HG02943 (cell line): ENCODE measurements around the gene FBXL17.
"Not testable (repeated sequence)": the region's sequence is repeated elsewhere in the genome, so short reads cannot be mapped to it uniquely, and the experiment has no call there.

Source experiments
- ATAC-seq: cut with Tn5 transposase; IDR thresholded peaks from one replicate; pipeline ENCODE4 v1.9.1; 2021; ENCODE audit warnings: mild to moderate bottlenecking, low read depth, moderate library complexity; ENCODE audit not compliant: unreplicated experiment

FBXL17 gene

DNA sequence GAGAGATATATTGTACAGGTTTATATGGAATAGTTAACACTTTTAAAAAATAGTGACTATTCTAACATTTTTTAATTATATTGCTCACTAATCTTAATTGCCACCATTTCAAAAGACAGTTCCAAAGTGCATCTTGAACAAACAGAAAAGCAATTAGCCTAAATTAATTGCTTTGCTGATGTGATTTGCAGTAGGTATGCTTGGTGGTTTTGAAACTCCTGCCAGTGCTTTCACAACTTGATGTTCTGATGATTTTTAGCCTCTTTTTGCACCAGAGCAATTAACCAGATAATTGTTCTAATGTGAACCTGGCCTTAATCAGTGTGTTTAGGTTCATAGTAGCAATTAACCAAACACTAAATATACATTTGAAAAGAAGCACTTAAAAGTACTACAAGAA, 207.6 kb downstream of the FBXL17 start:
- no peak for ATAC-seq

DNA sequence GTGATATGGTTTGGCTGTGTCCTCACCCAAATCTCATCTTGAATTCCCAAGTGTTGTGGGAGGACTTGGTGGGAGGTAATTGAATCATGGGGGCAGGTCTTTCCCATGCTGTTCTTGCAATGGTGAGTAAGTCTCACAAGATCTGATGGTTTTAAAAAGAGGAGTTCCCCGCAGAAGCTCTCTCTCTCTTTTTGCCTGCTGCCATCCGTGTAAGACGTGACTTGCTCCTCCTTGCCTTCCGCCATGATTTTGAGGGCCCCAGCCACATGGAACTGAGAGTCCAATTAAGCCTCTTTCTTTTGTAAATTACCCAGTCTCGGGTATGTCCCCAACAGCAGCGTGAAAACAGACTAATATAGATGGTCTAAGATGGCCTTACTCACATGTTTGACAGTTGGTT, 210.1 kb downstream of the FBXL17 start:
- no peak for ATAC-seq

DNA sequence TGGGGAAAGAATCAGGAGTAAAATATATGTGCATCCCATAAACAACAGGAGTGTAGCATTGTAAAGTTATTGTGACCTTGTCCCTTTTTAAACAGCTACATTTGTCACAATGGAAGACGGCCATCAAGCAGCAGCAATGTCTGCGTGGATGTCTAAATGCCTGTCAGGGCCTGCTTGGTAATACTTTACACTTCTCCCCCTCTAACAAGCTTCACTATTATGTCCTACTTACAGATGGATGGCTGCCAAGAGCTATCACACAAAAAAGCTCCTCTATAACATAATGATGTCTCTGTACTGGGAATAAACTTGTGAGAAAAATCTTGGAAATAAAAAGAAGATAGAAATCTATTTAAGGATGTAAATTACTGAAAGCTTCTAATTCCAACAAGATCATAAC, 213.0 kb downstream of the FBXL17 start:
- ATAC-seq = no peak

DNA sequence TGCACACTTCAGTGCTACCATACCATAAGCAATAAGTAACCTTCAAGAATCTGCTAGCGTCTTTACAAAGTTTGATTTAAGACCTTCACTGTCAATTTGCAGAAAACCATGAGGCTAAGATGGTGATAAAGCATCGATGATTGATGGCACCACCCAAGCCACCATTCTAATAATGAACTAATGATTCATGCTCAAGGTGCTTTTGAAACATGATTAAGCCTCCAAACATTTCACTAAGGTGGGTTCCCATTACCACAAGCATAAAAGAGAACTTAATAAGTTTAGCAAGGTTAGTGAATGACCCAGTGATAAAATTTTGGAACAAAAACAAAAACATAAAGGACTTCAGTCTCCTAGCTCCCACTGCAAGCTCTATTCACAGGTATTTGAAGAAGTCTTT, 214.7 kb downstream of the FBXL17 start:
- ATAC-seq = no peak

DNA sequence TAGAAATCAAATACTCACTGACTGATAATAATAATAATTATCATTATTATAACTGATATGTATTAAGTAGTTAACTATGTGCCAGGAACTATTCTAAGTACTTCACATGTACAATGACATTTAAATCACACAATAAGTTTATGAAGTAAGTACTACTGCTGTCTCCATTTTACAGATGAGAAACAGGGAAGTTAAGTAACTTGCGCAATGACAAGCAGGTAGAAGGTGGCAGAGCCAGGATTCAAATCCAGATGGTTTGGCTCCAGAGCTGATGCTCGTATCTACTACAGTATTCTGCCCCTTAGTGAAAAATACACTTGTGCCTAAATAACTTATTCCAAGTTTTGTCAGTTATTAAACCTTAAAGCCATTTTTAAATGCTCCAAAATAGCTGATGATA, 217.3 kb downstream of the FBXL17 start:
- ATAC-seq = no peak

DNA sequence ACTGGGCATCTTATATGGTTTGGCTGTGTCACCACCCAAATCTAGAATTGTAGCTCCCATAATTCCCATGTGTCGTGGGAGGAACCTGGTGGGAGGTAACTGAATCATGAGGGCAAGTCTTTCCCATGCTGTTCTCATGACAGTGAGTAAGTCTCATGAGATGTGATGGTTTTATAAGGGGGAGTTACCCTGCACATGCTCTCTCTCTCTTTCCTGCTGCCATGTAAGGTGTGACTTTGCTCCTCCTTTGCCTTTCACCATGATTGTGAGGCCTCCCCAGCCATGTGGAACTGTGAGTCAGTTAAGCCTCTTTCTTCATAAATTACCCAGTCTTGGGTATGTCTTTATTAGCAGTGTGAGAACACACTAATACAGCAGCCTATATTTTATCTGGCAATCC, 229.0 kb downstream of the FBXL17 start:
- ATAC-seq = not testable (repeated sequence)

DNA sequence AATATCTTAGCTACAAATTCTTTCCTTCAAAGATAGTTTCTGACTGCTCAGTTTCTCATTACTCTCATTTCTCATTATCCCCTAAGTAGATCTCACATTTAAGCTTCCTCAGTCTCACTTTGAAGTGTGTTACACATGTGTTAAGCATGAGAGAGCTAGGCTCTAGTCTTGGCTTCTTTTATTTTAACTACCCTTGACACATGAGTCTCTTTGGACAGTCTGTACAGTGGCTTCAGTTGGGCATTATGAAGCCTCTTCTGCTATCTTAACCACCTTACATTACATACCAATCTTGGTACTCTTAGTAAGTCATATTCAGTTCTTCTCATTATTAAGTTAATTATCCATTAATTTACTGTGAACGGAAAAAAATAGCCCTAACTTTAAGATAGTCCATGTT, 232.5 kb downstream of the FBXL17 start:
- ATAC-seq = no peak

DNA sequence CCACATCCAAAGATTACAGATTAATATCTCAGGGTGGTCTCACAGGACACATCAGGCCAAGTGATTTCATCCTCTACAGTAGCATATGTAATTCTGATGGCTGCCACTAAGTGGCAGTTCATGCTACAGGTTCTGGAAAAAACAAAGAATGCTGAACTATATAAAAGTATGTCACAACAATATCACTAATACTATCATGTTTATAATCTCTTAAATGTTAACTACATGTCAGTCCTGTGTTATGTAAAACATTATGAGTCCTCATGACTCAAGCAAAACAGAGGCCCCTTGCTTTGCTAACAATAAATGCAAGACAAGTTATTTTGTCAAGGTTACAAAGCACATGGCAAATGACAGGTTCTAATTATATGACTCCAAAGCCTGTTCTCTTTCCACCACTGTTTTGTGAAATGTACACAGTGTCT, 233.2 kb downstream of the FBXL17 start:
- ATAC-seq = no peak

DNA sequence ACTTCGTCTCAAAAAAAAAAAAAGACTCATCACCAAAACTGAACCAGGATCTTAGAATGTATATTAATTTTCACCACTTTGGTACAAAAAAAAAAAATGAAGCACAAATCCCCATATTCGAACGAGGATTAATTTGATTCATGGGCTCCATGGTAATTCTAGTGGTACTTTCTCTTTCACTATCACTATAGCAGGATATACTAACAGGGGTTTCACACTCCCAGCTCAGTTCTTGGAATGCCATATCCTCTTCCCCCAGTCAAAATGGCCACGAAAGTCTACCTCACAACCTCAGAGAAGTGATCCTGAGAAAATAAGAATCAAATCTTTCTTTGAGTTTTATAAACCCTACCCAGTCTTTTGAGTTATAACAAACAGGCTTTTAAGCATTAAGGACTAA, 235.7 kb downstream of the FBXL17 start:
- no peak for ATAC-seq

DNA sequence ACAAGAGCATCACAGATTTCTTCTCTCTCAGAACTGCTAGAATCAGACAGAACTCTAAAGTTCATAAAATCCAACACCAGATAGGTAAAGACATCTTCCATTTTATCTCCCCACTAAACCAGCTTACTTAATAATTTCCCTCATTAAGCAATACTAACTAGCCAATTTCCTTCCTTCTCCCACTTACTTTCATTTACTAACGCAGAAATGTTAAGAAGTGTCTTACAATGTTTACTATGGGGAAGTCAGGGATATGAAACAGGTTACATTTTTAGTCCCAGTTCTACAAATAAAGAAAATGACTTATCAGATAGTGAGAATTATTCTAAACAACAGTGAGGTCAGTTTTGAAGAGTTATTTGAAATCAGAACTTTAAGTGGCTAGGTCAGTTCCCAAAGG, 236.5 kb downstream of the FBXL17 start:
- no peak for ATAC-seq

DNA sequence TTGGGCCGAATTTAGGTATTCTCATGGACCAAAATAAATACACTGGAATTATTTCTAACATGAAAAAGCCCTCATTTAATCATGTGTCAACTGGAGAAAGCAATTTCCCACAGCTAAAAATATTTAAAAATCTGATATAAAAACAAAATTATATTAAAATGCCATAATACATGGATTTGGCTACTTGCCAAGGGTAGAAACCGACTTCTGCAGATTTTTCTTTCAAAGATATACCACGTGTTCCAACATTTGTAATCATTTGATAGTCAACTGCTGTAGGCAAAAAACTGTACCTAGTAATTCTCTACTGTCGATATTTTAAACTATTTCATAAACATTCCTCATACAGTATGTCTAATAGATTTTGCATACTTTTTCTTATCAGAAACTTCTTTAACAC, 237.6 kb downstream of the FBXL17 start:
- ATAC-seq = no peak

DNA sequence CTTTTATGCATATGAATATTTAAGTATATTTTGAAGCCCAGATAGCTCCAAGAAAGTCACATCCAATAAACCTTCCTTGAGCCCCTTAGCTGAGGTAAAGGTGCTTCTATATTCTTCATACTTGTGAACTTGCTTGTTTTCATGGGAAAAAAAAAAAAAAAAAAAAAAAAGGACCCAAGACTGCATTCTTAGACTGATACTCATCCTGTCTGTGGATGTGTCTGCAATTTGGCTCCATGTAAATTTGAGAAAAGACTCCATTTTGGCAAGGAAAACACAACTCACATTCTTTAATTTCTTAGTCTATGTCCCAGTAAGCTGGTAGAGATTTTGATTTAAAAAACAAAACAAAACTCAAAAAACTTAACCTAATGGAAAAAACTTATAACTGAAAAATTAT, 238.3 kb downstream of the FBXL17 start:
- ATAC-seq = no peak

DNA sequence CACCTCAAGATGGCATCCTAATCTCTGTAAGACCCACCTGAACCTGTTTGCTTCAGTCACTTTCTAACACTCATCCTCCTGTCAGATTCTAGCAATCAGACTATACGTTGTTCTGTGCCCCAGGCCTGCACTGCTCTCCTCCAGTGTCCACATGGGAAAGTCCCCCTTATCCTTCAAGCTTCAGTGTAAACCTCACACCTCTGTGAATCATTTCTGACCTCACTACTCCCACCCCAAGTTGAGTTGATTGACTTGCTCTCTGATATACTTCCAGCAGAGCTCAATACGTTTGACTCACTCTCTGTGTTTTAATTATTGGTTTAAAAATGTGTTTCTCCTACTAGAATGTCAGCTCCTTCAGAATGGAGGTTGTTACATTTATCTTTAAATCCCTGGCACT, 240.2 kb downstream of the FBXL17 start:
- no peak for ATAC-seq

DNA sequence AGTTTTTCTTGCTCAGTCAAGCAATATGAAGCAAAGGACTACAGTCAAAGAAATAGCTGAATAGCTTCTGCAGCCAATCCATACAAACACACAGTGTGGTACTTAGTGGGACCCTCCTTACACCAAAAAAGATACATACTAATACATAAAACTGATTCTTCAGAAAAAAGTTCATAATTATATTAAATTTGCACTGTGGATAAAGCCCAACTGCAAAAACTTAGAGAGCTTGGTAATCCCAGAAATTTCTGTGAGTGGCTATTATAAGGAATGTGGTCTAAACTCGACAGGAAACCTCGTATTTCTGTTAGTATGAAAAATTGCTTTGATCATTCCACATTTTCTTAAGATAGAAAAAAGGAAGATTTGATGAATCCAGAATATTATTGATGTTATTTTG, 245.4 kb downstream of the FBXL17 start:
- ATAC-seq = no peak

DNA sequence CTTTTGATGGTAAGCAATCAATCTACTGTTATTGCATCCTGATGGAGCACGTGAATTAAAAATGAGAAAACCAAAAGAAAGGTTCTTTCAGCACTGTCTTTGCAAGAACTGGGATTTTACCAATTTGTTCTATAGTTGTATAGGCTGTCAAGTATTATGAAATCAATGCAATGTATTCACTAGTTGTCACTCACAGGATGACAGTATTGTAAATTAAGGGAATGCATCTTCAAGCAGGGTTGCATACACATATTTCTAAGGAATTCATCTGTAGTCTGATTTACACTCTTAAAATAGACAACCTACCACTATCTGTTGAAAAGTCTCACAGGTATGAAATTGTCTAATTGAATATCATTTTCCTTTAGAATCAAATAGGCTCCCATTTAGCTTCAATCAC, 252.8 kb downstream of the FBXL17 start:
- ATAC-seq = no peak

DNA sequence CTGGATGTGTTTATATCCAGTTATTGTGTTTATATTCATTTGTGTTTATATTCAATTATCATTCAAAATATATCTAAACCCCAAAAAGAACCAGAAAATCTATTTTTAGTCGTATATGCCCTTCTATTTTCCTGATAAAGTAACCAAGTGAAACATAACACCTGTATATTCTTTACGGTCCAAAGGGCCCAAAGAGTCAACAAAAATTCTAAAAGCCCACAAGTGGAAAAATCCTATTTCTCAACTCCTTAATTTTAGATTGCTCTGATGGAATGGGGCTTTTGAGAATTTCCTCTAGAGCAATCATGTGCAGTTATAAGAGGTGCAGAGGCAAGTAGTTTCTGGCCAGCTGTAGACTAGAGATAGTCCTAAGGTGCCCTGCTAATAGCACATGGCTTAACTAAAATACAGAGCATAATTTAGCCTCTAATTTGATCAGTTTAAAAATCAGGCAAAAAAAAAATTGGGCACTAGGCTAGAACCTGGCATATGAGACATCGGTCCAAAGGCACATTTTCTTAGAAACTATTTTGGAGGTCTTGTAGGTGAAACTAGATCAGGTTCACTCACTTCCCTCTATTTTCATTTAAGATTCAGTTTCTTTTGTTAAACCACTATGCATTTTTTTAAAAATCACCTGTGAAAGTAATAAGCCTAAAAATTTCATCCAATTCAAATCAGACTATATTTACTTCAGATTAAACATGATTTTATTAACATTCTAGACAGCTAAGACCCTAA, 256.0 kb downstream of the FBXL17 start:
- ATAC-seq = no peak

DNA sequence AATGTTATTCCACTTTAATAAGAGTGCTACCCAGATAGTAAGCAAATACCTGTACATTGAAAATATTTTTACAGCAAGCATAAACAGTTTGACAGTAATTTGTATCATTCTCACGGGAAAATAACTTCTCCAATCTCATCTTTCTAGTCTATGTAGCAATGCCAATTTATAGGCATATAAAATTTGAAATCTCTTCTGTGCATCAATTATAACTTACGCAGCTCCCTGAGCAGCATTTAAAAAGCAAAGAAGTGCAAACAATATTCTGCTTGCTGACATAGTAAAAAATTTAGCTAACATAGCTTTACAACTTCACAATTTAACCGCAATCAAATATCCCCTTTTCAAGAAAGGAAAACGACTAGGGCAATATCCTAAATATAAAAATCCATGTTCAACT, 257.3 kb downstream of the FBXL17 start:
- no peak for ATAC-seq

DNA sequence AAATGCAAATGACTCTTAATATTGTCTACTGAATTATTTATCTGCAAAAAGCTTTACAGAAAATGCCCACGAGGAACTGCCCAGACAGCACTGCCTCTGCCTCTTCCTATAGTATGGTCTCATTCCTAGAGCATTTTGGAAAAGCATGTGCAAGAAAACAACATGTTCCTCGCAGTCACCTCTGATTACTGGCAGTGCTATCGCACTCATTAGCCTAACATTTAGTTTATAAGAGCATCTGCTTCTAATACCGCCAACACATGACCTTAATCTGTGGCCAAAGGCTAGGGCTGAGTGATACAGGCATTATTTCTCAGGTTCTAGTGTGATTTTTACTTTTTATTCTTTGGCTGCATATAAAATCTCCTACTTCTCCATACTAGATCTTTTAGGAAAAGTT, 259.2 kb downstream of the FBXL17 start:
- ATAC-seq = no peak

DNA sequence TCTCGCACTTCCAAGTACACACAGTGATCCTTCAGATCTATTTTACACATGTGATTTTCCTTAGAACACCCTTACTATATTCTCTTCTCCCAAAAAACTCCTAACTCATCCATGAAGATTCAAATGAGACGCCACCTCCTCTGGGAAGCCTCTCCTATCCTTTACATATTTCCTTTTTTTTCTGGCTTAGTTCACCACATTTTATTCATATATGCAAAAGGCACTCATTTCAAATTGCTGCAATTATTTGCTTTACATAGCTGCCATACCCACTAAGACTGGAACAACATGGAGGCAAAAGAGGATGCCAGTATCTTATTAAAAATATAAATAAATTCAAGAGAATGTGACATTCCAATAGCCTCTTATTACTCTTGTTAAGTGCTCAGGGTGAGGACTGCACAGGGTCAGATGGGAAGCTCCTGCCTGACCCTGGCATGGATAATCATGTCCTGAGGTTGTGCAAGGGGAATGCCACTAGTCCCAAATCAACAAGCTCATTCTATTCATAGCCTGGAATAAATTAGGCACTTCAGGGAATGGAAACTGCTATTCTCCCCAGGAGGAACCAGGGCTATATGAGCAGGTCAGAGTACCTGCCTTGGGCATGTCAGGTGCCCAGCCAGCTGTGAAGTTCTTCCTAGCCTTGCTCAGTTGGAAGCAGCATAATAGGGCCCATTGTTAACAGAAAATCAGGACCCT, 262.9 kb downstream of the FBXL17 start:
- no peak for ATAC-seq

DNA sequence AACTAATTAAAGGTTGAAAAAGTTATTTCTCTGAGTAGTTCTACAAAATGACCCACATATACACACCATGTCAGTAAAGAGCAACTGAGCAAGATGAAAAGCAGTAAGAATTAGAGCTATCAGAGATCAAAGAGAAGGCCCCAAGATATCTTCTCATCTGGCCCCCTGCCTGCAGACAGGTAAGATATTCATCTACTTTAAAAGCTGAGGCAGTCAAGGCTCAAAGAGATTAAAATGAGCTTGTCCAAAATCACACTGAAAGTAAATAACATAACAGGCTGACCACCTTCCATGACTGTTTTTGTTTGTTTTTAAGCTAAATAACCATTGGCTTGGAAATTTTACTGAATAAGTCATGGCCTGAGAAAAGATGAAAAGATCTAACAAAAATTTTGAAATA, 266.2 kb downstream of the FBXL17 start:
- ATAC-seq = no peak

DNA sequence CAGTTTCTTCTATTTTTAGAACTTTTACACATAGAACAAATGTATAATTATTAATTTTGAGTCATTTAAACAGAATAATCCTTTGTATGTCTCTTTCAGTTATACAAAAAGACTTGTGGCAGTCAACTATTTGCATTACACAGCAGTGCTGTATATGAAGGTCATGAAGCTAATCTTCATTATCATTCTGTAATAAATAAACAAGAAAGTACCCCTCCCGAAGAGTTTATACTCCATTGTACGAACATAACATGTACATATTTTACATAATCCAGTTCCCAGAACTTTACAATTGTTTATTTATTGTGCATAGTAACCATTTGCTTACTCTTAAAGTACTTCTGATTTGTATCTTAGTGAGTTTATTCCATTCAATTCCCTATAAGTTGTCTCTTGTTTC, 267.9 kb downstream of the FBXL17 start:
- ATAC-seq = no peak

DNA sequence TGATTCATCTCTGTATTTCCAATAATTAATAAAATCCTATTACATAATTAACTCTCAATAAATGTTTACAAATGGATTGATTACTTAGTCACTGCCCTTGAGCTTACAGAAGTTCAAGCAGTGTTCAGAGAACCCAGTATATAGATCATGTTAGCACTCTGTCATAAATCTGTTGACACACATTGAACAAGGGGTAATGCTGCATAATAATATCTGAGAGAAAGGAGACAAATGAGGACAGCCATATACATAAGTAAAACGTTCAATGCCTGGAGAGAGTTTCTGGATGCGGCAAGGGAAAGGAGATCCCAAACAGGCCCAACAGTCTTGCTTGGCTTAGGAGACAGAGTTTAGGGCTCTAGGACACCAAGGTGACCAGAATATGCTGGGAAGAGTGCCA, 270.2 kb downstream of the FBXL17 start:
- no peak for ATAC-seq
